ENCODE results near the gene HDAC10.

HDAC10 gene

DNA sequence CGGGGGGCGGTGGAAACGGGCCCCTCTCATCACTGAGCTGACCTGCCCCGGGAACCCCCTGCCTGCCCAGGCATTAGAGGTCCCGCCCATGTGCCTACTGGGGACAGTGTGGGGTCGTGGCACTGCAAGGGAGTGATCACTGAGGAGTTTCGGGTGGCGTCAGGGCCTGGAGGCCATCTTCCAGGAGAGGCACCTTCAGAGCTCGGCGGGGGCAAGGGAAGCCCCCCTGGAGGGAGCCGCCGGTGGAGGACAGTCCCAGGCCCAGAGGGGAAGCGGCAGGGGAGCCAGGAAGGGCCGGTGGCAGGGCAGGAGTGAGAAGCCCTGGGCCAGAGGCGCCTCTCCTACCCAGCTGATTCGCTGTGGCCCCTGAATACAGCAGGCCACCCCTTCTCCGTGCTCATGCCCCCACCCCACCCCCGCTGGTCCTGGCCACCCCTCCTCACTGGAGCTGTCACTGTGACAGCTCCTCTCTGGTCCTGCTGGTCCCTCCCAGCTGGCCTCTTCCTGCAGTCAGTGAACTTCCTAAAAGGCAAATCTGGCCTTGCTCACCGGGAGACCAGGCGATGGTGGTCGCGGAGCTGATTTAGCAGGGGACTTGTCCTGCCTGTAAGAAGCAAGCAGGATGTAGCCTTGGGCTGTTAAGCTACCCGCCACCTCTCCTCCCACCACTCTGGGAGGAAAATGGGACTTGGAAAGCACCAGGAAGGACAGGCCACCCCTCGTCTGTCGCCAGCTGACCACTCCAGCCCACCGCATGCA lies 21.2 kb upstream of the HDAC10 start:
- peak; percentile 39 for DNase-seq (ENCODE audit: low read depth)

DNA sequence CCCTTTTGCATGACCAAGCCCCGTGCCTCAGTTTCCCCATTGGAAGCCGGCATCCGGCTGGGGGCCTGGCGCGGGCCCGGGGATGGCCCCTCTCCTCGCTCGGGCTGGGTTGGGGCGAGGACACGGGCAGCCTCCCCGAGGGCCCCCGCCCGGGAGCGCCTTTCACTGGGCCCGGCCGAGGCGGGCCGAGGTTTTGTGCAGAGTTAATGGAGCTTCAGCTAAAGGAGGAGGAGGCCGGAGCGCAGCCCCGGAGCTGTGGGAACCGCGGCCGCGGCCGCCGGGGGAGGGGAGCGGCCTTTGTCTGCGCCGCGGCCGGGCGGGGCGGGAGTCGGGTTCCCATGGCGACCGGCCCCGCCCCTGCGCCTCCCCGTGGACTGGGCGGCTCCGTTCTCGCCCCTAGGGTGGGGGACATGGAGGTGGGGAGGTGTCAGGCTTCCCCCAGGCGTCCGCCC lies 20.5 kb upstream of the HDAC10 start:
- DNase-seq (ENCODE audit: low read depth): peak; percentile 77
- no peak overlapping the region for H3K4me3 ChIP-seq (ENCODE audit: low read depth, low read length)
- TF ChIP-seq, protein P1, sequence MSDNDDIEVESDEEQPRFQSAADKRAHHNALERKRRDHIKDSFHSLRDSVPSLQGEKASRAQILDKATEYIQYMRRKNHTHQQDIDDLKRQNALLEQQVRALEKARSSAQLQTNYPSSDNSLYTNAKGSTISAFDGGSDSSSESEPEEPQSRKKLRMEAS (IDR thresholded peaks at IDR 0.05; ENCODE audit: low read depth, low read length): no peak
- TF ChIP-seq MYC (IDR thresholded peaks at IDR 0.05; ENCODE audit: low read depth, low read length) (no peak), POLR2A (IDR thresholded peaks at IDR 0.05; ENCODE audit: extremely low read depth, insufficient read length) (no peak)
- TF ChIP-seq, protein P2, sequence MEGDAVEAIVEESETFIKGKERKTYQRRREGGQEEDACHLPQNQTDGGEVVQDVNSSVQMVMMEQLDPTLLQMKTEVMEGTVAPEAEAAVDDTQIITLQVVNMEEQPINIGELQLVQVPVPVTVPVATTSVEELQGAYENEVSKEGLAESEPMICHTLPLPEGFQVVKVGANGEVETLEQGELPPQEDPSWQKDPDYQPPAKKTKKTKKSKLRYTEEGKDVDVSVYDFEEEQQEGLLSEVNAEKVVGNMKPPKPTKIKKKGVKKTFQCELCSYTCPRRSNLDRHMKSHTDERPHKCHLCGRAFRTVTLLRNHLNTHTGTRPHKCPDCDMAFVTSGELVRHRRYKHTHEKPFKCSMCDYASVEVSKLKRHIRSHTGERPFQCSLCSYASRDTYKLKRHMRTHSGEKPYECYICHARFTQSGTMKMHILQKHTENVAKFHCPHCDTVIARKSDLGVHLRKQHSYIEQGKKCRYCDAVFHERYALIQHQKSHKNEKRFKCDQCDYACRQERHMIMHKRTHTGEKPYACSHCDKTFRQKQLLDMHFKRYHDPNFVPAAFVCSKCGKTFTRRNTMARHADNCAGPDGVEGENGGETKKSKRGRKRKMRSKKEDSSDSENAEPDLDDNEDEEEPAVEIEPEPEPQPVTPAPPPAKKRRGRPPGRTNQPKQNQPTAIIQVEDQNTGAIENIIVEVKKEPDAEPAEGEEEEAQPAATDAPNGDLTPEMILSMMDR (IDR thresholded peaks at IDR 0.05; ENCODE audit: low read depth, low read length): no peak

More for the DNA sequence above, 21.2 kb upstream of the HDAC10 start:
- TF ChIP-seq MYC (IDR thresholded peaks at IDR 0.05; ENCODE audit: low read depth, low read length): no peak
- TF ChIP-seq, protein P2 (IDR thresholded peaks at IDR 0.05; ENCODE audit: low read depth, low read length): no peak
- TF ChIP-seq POLR2A (IDR thresholded peaks at IDR 0.05; ENCODE audit: extremely low read depth, insufficient read length): no peak
- TF ChIP-seq, protein P1 (IDR thresholded peaks at IDR 0.05; ENCODE audit: low read depth, low read length): no peak
- no peak overlapping the region for H3K4me3 ChIP-seq (ENCODE audit: low read depth, low read length)

DNA sequence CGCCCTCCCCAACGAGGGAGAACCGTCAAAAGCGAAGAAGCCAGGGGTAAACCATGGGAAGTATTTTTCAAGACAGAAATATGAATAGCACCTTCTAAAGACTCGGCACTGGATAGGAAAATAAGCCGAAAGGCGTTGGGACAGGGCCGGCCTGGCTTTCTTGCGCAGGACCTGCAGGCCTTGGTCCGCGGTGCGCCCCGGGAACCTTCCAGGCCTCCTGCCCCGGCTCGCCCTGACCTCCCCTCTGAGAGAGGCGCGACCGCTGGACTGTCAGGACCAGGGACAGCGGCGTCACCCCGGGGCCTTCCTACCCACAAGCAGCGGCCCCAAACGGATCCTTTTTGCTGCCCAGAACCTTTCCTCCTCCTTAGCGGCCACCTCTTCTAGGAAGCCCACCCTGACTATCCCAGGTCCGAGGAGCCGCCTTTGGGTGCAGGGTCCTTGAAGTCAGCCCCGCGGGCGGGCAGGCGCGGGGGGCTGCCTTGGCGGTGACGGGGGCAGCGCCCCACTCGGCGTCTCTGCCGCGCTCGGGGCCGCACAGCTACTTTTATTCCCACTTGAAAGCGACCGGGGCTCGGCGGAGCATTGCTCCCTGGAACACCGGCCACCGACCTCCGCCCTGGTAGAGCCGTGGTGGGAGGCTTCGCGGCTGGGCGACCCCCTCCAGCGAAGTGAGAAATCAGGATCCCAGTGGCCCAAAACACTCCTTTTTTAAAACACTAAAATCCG lies 19.8 kb upstream of the HDAC10 start:
- peak; percentile 83 for DNase-seq (ENCODE audit: low read depth)
- TF ChIP-seq POLR2A (IDR thresholded peaks at IDR 0.05; ENCODE audit: extremely low read depth, insufficient read length): no peak
- TF ChIP-seq, protein P2 (IDR thresholded peaks at IDR 0.05; ENCODE audit: low read depth, low read length): no peak
- TF ChIP-seq, protein P1 (IDR thresholded peaks at IDR 0.05; ENCODE audit: low read depth, low read length): 0 out of 2 replicates have a peak, but pooled peaks have one; percentile 34
- H3K4me3 ChIP-seq (ENCODE audit: low read depth, low read length): peak overlapping the region; percentile 34

DNA sequence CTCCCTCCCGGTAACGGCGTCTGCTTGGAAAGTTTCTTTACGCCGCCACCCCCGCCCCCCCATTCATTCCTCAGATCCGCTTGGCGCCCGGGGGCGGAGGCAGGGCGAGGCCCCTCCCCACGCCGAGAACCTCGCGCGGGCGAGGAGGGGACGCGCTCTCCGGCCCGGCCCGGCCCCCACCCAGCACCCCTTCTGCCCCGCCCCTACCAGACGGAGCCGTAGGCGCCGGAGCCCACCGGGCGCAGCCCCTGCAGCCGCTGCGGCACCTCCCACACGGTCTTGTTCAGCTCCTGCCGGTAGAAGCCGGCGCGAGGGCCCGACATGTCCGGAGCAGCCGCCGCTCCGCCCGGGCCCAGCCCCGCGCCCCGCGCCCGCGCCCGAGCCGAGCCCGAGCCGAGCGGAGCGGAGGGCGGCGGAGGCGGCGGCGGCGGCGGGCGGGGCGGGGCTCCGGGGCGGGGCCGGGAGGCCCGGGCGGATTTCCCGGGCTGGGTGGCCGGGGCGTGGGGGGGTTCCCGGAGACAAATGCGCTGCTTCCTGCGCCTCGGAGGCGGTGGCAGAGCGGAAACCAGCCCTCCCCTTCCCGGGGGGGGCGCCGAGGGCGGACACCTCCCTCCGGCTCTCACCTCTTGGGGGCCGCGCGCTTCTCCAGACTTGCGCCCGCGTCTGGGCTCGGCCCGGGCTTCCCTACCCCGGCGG lies 19.1 kb upstream of the HDAC10 start, which contains the start of gene MAPK11:
Gene MAPK11, minus strand, starts transcription at position 411 of the 696 bp plus-strand sequence. Its CDS starts 88 bp downstream, at position 323.
- H3K4me3 ChIP-seq (ENCODE audit: low read depth, low read length): peak within 1 kb of the TSS; percentile 34
- DNase-seq (ENCODE audit: low read depth): peak; percentile 65
- TF ChIP-seq, protein P2 (IDR thresholded peaks at IDR 0.05; ENCODE audit: low read depth, low read length): no peak
- TF ChIP-seq, protein P1 (IDR thresholded peaks at IDR 0.05; ENCODE audit: low read depth, low read length): no peak
- no peak for TF ChIP-seq POLR2A (IDR thresholded peaks at IDR 0.05; ENCODE audit: extremely low read depth, insufficient read length)
- no peak for TF ChIP-seq MYC (IDR thresholded peaks at IDR 0.05; ENCODE audit: low read depth, low read length)

DNA sequence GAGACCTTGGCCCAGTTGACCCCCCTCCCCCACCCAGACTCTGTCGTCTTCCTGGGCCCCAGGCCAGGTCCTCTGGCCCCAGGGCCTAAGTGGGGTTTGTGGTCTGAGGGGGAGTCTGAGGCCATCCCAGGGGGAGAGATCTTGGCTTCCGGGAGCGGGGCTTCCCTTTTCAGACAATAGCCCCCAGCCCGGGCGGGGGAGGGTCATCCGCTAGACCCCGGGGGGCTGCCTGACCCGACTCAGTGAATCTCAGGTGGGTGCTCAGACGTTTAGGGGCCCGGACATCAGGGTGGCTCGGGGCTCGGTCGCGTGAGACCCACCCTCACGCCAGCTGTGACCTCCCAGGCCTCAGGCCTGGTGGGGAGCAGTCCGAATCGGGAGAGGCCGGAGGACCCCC lies 18.5 kb upstream of the HDAC10 start:
- TF ChIP-seq POLR2A (IDR thresholded peaks at IDR 0.05; ENCODE audit: extremely low read depth, insufficient read length) (no peak), MYC (IDR thresholded peaks at IDR 0.05; ENCODE audit: low read depth, low read length) (no peak)
- TF ChIP-seq, protein P2 (IDR thresholded peaks at IDR 0.05; ENCODE audit: low read depth, low read length): no peak
- TF ChIP-seq, protein P1 (IDR thresholded peaks at IDR 0.05; ENCODE audit: low read depth, low read length): no peak
- DNase-seq (ENCODE audit: low read depth): peak; percentile 73
- H3K4me3 ChIP-seq (ENCODE audit: low read depth, low read length): peak overlapping the region; percentile 21
